ENCODE results near the gene MAD1L1.

- TF ChIP-seq POLR2AphosphoS5 (IDR thresholded peaks at IDR 0.05) (no peak), CTCF (IDR thresholded peaks at IDR 0.05) (no peak), POLR2A (IDR thresholded peaks at IDR 0.05) (no peak)
Observed at GRCh38 chr7:2044883-2045471, 187.8 kb downstream of the MAD1L1 start.
